Liver (tissue), 9 donors: Measurements from ENCODE around the gene TRIM15. TPM values are rescaled to one million over a fixed set of nuclear protein-coding genes. Genes with fewer than 3 reads are reported as not detected.
A peak's percentile ranks its signal among the peaks of the same experiment; 100 is the strongest.

Experiments used
- DNase-seq: peaks from one replicate; pipeline ENCODE4 v3.0.0-alpha.2; 2017; ENCODE audit warnings: low spot score
- H3K27ac ChIP-seq, 2 donors: one replicate each; pipeline ENCODE4 v1.7.0; 2013; ENCODE audit warnings: inconsistent platforms in 2 of 2, low read length in 2 of 2, control low read depth in 1 of 2, low read depth in 1 of 2, mild to moderate bottlenecking in 1 of 2
- H3K27me3 ChIP-seq, 4 donors: one replicate each; pipeline versions ENCODE4 v1.6.1 to v1.7.0; 2013; ENCODE audit warnings: low read length in 3 of 4, inconsistent platforms in 1 of 4, mild to moderate bottlenecking in 1 of 4, moderate library complexity in 1 of 4; ENCODE audit not compliant: control insufficient read depth in 4 of 4, insufficient read depth in 4 of 4
- H3K36me3 ChIP-seq, 4 donors: one replicate each; pipeline versions ENCODE4 v1.6.1 to v1.7.0; 2013; ENCODE audit warnings: low read length in 3 of 4, mild to moderate bottlenecking in 3 of 4, low read depth in 1 of 4, moderate library complexity in 1 of 4; ENCODE audit not compliant: control insufficient read depth in 4 of 4, insufficient read depth in 3 of 4
- H3K4me1 ChIP-seq, 4 donors: one replicate each; pipeline versions ENCODE4 v1.6.1 to v1.7.0; 2013; ENCODE audit warnings: low read length in 3 of 4, mild to moderate bottlenecking in 3 of 4, moderate library complexity in 1 of 4; ENCODE audit not compliant: control insufficient read depth in 4 of 4, insufficient read depth in 4 of 4
- H3K4me3 ChIP-seq, 3 donors: one replicate each; pipeline versions ENCODE4 v1.6.1 to v1.7.0; 2013; ENCODE audit warnings: low read length in 3 of 3, control low read depth in 1 of 3, low read depth in 1 of 3, mild to moderate bottlenecking in 1 of 3
- H3K9ac ChIP-seq, 2 donors: one replicate each; pipeline ENCODE4 v1.7.0; 2013; ENCODE audit warnings: low read length in 2 of 2, mild to moderate bottlenecking in 2 of 2, moderate library complexity in 2 of 2, control low read depth in 1 of 2, low read depth in 1 of 2
- H3K9me3 ChIP-seq, 4 donors: one replicate each; pipeline versions ENCODE4 v1.6.1 to v1.7.0; 2013; ENCODE audit warnings: low read length in 3 of 4; ENCODE audit not compliant: control insufficient read depth in 4 of 4
- EGR1 ChIP-seq, 2 donors: IDR thresholded peaks; 2 replicates each; pipeline ENCODE4 v1.6.1; 2016 to 2018; ENCODE audit warnings: antibody characterized with exemption in 2 of 2, low read depth in 2 of 2
- FOXA1 ChIP-seq: IDR thresholded peaks from 2 replicates; pipeline ENCODE4 v1.6.1; 2016; ENCODE audit warnings: antibody characterized with exemption
- FOXA2 ChIP-seq: IDR thresholded peaks from 2 replicates; pipeline ENCODE4 v1.6.1; 2016; ENCODE audit warnings: antibody characterized with exemption
- GABPA ChIP-seq, 2 donors: IDR thresholded peaks in 1 of 2; conservative IDR thresholded peaks in 1 of 2; 2 replicates each; pipeline ENCODE4 v1.6.1; 2016; ENCODE audit warnings: antibody characterized with exemption in 2 of 2, mild to moderate bottlenecking in 1 of 2, moderate library complexity in 1 of 2
- HNF4A ChIP-seq, 2 donors: conservative IDR thresholded peaks; 2 replicates each; pipeline ENCODE4 v1.6.1; 2016; ENCODE audit warnings: antibody characterized with exemption in 2 of 2, mild to moderate bottlenecking in 2 of 2
- HNF4G ChIP-seq: IDR thresholded peaks from 2 replicates; pipeline ENCODE4 v1.6.1; 2016; ENCODE audit warnings: antibody characterized with exemption
- JUND ChIP-seq, 2 donors: IDR thresholded peaks; 2 replicates each; pipeline ENCODE4 v1.6.1; 2016; ENCODE audit warnings: antibody characterized with exemption in 2 of 2
- NR2F2 ChIP-seq: IDR thresholded peaks from 2 replicates; pipeline ENCODE4 v1.6.1; 2016; ENCODE audit warnings: antibody characterized with exemption
- RAD21 ChIP-seq, 2 donors: IDR thresholded peaks; 2 replicates each; pipeline ENCODE4 v1.6.1; 2016; ENCODE audit warnings: antibody characterized with exemption in 2 of 2, mild to moderate bottlenecking in 2 of 2
- RXRA ChIP-seq, 2 donors: IDR thresholded peaks; 2 replicates each; pipeline ENCODE4 v1.6.1; 2017 to 2018; ENCODE audit warnings: antibody characterized with exemption in 2 of 2, mild to moderate bottlenecking in 1 of 2
- SP1 ChIP-seq: IDR thresholded peaks from 2 replicates; pipeline ENCODE4 v1.6.1; 2018; ENCODE audit warnings: antibody characterized with exemption, mild to moderate bottlenecking
- TAF1 ChIP-seq: conservative IDR thresholded peaks from 2 replicates; pipeline ENCODE4 v1.6.1; 2016; ENCODE audit warnings: antibody characterized with exemption, mild to moderate bottlenecking
- YY1 ChIP-seq: IDR thresholded peaks from 2 replicates; pipeline ENCODE4 v1.6.1; 2016; ENCODE audit warnings: antibody characterized with exemption, mild to moderate bottlenecking
- WGBS: extraction: QIAGEN DNeasy Blood & Tissue Kit; methylation state at CpG from one replicate; pipeline ENCODE4 v1.1.7; 2013; 5-methylcytosine and 5-hydroxymethylcytosine counted together
- polyA plus RNA-seq, 2 donors: library from polyadenylated mRNA; stranded (reverse) in 1 of 2; unstranded in 1 of 2; fragments of 200-250 nt in 1 of 2; fragments of >200 nt in 1 of 2; fragmentation: Nextera tagmentation in 1 of 2; extraction: Ambion mirVana in 1 of 2; gene quantifications; one replicate each; pipeline versions ENCODE4 v1.2.1 to v1.2.3, GENCODE V29; 2013 to 2015
- total RNA-seq, 2 donors: library from RNA; depleted of rRNA; stranded (reverse); fragments of >200 nt; gene quantifications; one replicate each; pipeline ENCODE4 v1.2.3, GENCODE V29; 2014
- TF ChIP-seq, protein P1 (sequence below): fragments of 150-350 bp; IDR thresholded peaks from 2 replicates; pipeline ENCODE4 v1.5.1; 2017; ENCODE audit warnings: improper control_type of control experiment, low read depth, low read length; ENCODE audit not compliant: missing input control
- TF ChIP-seq, protein P2 (sequence below): IDR thresholded peaks from 2 replicates; pipeline ENCODE4 v1.6.1; 2016; ENCODE audit warnings: antibody characterized with exemption
- TF ChIP-seq, protein P3 (sequence below): IDR thresholded peaks from 2 replicates; pipeline ENCODE4 v1.6.1; 2016; ENCODE audit warnings: antibody characterized with exemption, mild to moderate bottlenecking
- TF ChIP-seq, protein P4 (sequence below): IDR thresholded peaks from 2 replicates; pipeline ENCODE4 v1.6.1; 2016; ENCODE audit warnings: antibody characterized with exemption
- TF ChIP-seq, protein P5 (sequence below): IDR thresholded peaks from 2 replicates; pipeline ENCODE4 v1.6.1; 2016; ENCODE audit warnings: antibody characterized with exemption
- donor health status: healthy.
- donor health status: healthy.
- donor health status: healthy.
- donor health status: healthy.
- donor health status: healthy.

TRIM15 gene
- total and polyA plus RNA-seq, 4 donors: 1.6 to 2.8 (median 1.9) TPM

DNA sequence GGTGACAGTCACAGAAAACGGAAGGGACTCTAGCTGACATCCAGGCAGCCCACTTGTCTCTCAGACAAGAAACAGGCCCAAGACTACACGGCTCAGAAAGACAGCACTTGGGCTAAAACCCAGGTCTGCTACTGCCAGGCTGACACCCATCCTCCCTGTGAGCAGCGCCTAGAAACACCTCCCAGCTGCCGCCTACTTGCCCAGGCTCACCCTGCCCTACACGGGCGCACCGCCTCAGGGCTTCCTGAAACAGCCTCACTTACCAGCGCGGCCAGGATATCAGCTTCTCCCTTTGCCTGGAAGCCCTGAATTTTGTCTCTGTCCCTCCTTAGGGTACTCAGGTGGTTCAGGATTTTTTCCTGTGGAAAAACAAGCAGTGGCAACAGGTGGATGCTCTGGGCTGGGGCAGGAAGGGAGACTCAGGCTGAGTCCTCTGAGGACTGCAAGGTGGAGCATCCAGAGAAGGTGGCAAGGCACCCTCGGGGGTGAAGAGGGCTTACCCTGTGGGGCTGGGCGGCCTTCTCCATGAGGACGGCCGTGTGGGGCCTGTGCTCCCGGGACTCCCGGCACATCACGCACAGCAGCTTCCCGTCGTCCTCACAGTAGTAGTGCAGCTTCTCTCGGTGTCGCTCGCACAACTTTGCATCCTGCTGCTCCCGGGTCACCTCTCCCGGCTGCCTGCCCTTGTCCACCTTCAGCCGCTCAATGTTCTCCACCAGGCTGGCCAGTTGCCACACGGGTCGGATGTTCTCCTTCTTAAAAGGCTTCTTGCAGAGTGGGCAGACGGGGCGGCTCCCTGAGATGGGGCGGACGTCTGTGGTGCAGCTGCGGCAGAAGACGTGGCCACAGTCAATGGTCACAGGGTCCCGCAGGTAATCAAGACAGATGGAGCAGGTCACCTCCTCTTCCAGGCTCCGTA, 35.1 kb downstream of the TRIM15 start:
- no peak for TF ChIP-seq SP1
- no peak for TF ChIP-seq FOXA1
- no peak for TF ChIP-seq RXRA (IDR thresholded peaks at IDR 0.05)
- no peak for TF ChIP-seq YY1
- no peak for TF ChIP-seq HNF4G
- TF ChIP-seq, protein P1, sequence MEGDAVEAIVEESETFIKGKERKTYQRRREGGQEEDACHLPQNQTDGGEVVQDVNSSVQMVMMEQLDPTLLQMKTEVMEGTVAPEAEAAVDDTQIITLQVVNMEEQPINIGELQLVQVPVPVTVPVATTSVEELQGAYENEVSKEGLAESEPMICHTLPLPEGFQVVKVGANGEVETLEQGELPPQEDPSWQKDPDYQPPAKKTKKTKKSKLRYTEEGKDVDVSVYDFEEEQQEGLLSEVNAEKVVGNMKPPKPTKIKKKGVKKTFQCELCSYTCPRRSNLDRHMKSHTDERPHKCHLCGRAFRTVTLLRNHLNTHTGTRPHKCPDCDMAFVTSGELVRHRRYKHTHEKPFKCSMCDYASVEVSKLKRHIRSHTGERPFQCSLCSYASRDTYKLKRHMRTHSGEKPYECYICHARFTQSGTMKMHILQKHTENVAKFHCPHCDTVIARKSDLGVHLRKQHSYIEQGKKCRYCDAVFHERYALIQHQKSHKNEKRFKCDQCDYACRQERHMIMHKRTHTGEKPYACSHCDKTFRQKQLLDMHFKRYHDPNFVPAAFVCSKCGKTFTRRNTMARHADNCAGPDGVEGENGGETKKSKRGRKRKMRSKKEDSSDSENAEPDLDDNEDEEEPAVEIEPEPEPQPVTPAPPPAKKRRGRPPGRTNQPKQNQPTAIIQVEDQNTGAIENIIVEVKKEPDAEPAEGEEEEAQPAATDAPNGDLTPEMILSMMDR: no peak
- no peak for TF ChIP-seq RAD21 (IDR thresholded peaks at IDR 0.05)
- TF ChIP-seq, protein P2, sequence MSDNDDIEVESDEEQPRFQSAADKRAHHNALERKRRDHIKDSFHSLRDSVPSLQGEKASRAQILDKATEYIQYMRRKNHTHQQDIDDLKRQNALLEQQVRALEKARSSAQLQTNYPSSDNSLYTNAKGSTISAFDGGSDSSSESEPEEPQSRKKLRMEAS: no peak
- no peaks in the 10 kb centered on the region for H3K27me3 ChIP-seq

DNA sequence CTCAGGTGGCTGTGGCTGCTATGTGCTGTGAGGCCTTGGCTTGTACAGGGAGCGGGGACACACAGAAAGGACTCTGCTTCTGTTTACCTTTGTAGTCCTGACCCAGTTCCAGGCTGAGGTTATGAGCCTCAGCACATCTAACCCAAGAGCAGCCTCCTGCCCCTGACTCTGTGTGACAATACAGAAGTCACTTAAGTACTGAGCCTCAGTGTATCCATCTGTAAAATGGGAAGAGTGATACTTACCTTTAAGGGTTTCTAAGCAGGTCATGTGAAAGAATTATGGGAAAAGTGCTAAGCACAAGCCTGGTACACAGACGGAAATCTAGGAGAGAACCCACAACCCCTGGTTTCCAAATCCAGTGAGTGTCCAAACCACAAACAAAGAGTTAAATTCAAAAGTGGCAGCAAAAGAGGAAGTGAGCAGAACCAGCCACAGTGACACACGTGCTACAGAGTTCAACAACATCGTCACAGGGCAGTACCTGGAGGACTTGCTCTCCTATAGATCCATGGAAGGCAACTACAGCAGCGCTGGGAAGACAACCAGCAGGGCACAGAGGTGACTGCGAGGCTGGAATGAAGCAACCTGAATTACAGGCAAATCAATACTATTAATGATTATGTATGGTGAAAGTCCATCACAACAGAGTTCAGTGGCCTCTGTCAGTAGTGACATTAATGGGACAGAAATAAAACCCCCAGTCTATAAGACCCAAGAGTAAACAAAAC, 37.4 kb downstream of the TRIM15 start:
- Histone ChIP-seq H3K4me1 (peaks cover 6 to 56% (median 52%) of the 10 kb centered on the region in 4 donors), H3K27ac (peak overlapping the region; percentile 72 to 76), H3K36me3 (peaks cover 18 to 34% (median 28%) of the 10 kb centered on the region in 4 donors), H3K9ac (peak overlapping the region in 1 of 2 donors; percentile 24), H3K4me3 (peak overlapping the region in 1 of 3 donors; percentile 9), H3K27me3 (no peaks in the 10 kb centered on the region), H3K9me3 (no peaks in the 10 kb centered on the region)
- TF ChIP-seq GABPA (IDR thresholded peaks at IDR 0.05 in 1 of 2, conservative IDR thresholded peaks at IDR 0.05 in 1 of 2) (peak in 1 of 2 donors; percentile 60), FOXA1 (peak; percentile 59), FOXA2 (peak; percentile 40), RAD21 (IDR thresholded peaks at IDR 0.05) (peak in 1 of 2 donors; percentile 19), HNF4G (peak; percentile 52), NR2F2 (peak; percentile 44), SP1 (peak; percentile 86), EGR1 (IDR thresholded peaks at IDR 0.05; ENCODE audit: low read depth in 2 of 2) (no peak), JUND (IDR thresholded peaks at IDR 0.05) (peak; percentile 24 to 62), RXRA (IDR thresholded peaks at IDR 0.05) (peak; percentile 87 to 93), HNF4A (conservative IDR thresholded peaks at IDR 0.05) (peak; percentile 70 to 81), TAF1 (no peak), YY1 (peak; percentile 90)
- TF ChIP-seq, protein P3, sequence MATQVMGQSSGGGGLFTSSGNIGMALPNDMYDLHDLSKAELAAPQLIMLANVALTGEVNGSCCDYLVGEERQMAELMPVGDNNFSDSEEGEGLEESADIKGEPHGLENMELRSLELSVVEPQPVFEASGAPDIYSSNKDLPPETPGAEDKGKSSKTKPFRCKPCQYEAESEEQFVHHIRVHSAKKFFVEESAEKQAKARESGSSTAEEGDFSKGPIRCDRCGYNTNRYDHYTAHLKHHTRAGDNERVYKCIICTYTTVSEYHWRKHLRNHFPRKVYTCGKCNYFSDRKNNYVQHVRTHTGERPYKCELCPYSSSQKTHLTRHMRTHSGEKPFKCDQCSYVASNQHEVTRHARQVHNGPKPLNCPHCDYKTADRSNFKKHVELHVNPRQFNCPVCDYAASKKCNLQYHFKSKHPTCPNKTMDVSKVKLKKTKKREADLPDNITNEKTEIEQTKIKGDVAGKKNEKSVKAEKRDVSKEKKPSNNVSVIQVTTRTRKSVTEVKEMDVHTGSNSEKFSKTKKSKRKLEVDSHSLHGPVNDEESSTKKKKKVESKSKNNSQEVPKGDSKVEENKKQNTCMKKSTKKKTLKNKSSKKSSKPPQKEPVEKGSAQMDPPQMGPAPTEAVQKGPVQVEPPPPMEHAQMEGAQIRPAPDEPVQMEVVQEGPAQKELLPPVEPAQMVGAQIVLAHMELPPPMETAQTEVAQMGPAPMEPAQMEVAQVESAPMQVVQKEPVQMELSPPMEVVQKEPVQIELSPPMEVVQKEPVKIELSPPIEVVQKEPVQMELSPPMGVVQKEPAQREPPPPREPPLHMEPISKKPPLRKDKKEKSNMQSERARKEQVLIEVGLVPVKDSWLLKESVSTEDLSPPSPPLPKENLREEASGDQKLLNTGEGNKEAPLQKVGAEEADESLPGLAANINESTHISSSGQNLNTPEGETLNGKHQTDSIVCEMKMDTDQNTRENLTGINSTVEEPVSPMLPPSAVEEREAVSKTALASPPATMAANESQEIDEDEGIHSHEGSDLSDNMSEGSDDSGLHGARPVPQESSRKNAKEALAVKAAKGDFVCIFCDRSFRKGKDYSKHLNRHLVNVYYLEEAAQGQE: peak; percentile 14
- TF ChIP-seq, protein P1: no peak
- TF ChIP-seq, protein P4, sequence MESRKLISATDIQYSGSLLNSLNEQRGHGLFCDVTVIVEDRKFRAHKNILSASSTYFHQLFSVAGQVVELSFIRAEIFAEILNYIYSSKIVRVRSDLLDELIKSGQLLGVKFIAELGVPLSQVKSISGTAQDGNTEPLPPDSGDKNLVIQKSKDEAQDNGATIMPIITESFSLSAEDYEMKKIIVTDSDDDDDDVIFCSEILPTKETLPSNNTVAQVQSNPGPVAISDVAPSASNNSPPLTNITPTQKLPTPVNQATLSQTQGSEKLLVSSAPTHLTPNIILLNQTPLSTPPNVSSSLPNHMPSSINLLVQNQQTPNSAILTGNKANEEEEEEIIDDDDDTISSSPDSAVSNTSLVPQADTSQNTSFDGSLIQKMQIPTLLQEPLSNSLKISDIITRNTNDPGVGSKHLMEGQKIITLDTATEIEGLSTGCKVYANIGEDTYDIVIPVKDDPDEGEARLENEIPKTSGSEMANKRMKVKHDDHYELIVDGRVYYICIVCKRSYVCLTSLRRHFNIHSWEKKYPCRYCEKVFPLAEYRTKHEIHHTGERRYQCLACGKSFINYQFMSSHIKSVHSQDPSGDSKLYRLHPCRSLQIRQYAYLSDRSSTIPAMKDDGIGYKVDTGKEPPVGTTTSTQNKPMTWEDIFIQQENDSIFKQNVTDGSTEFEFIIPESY: peak; percentile 81
- TF ChIP-seq, protein P2: peak; percentile 82
- TF ChIP-seq, protein P5, sequence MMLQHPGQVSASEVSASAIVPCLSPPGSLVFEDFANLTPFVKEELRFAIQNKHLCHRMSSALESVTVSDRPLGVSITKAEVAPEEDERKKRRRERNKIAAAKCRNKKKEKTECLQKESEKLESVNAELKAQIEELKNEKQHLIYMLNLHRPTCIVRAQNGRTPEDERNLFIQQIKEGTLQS: no peak
- no peak for DNase-seq
- 27% methylated on average over 6 of the region's 6 CpGs for WGBS

More for the DNA sequence above, 35.1 kb downstream of the TRIM15 start:
- H3K9me3 ChIP-seq: no peaks in the 10 kb centered on the region
- 94% methylated on average over 34 of the region's 34 CpGs for WGBS
- H3K36me3 ChIP-seq: peaks cover 18 to 46% (median 36%) of the 10 kb centered on the region in 4 donors
- no peak overlapping the region for H3K4me3 ChIP-seq
- no peak for DNase-seq
- no peak overlapping the region for H3K27ac ChIP-seq
- H3K9ac ChIP-seq: no peak overlapping the region
- peaks cover 2 to 35% (median 31%) of the 10 kb centered on the region in 4 donors for H3K4me1 ChIP-seq
